ENCODE data around the gene LRRC3C. TPM values are rescaled to one million over a fixed set of nuclear protein-coding genes. Genes with fewer than 3 reads are reported as not detected.

The LRRC3C gene
- polyA plus RNA-seq, 1 donor from 2014 or later: not detected

- no peak overlapping the region for H3K4me2 ChIP-seq (ENCODE audit: low read length)
- TF ChIP-seq POLR2AphosphoS5 (IDR thresholded peaks at IDR 0.05): no peak
- no peak for TF ChIP-seq CTCF (IDR thresholded peaks at IDR 0.05; ENCODE audit: poor library complexity, severe bottlenecking)
- no peak for TF ChIP-seq EZH2 (IDR thresholded peaks at IDR 0.05; ENCODE audit: borderline replicate concordance, insufficient read depth, low read length, poor library complexity, severe bottlenecking)
- TF ChIP-seq REST (IDR thresholded peaks at IDR 0.05; ENCODE audit: borderline replicate concordance): no peak
- TF ChIP-seq RAD21 (conservative IDR thresholded peaks at IDR 0.05): no peak
- no peak for TF ChIP-seq MXI1 (conservative IDR thresholded peaks at IDR 0.05; ENCODE audit: poor library complexity, severe bottlenecking)
- TF ChIP-seq TAF1 (IDR thresholded peaks at IDR 0.05; ENCODE audit: low read depth): no peak
- TF ChIP-seq SMC3 (conservative IDR thresholded peaks at IDR 0.05; ENCODE audit: poor library complexity): no peak
- TF ChIP-seq EP300 (conservative IDR thresholded peaks at IDR 0.05; ENCODE audit: poor library complexity, severe bottlenecking): no peak
- no peaks in the 10 kb centered on the region for H3K9me2 ChIP-seq (ENCODE audit: insufficient read depth, low read length)
- H3K4me3 ChIP-seq (ENCODE audit: low read length): no peak overlapping the region
- H4K20me1 ChIP-seq (ENCODE audit: insufficient read depth): no peaks in the 10 kb centered on the region
- no peaks in the 10 kb centered on the region for H3K36me3 ChIP-seq (ENCODE audit: insufficient read depth, low read length)
- H2AFZ ChIP-seq (ENCODE audit: low read depth, low read length): no peak overlapping the region
- H3K9me3 ChIP-seq (ENCODE audit: low read length): no peaks in the 10 kb centered on the region
- H3K27me3 ChIP-seq (ENCODE audit: insufficient read depth, low read depth, low read length): no peaks in the 10 kb centered on the region
- H3K27ac ChIP-seq (ENCODE audit: low read length): no peak overlapping the region
- H3F3A ChIP-seq (ENCODE audit: insufficient read depth, low read length, poor library complexity, severe bottlenecking): no peaks in the 10 kb centered on the region
- no peak overlapping the region for H3K9ac ChIP-seq (ENCODE audit: low read length)
- no peaks in the 10 kb centered on the region for H3K79me2 ChIP-seq (replicated peaks; ENCODE audit: insufficient read depth, low read length)
Observed at GRCh38 chr17:39908789-39909352, 18.7 kb upstream of the LRRC3C start.

- H3K79me2 ChIP-seq (replicated peaks; ENCODE audit: insufficient read depth, low read length): no peaks in the 10 kb centered on the region
- no peaks in the 10 kb centered on the region for H3K9me3 ChIP-seq (ENCODE audit: low read length)
- no peaks in the 10 kb centered on the region for H3K9me2 ChIP-seq (ENCODE audit: insufficient read depth, low read length)
- no peaks in the 10 kb centered on the region for H3F3A ChIP-seq (ENCODE audit: insufficient read depth, low read length, poor library complexity, severe bottlenecking)
- H3K4me3 ChIP-seq (ENCODE audit: low read length): no peak overlapping the region
- H3K36me3 ChIP-seq (ENCODE audit: insufficient read depth, low read length): no peaks in the 10 kb centered on the region
- no peak overlapping the region for H2AFZ ChIP-seq (ENCODE audit: low read depth, low read length)
- TF ChIP-seq TAF1 (IDR thresholded peaks at IDR 0.05; ENCODE audit: low read depth): no peak
- no peak for TF ChIP-seq POLR2AphosphoS5 (IDR thresholded peaks at IDR 0.05)
- TF ChIP-seq MXI1 (conservative IDR thresholded peaks at IDR 0.05; ENCODE audit: poor library complexity, severe bottlenecking): no peak
- TF ChIP-seq RAD21 (conservative IDR thresholded peaks at IDR 0.05): no peak
- no peak for TF ChIP-seq CTCF (IDR thresholded peaks at IDR 0.05; ENCODE audit: poor library complexity, severe bottlenecking)
- TF ChIP-seq REST (IDR thresholded peaks at IDR 0.05; ENCODE audit: borderline replicate concordance): no peak
- no peak for TF ChIP-seq SMC3 (conservative IDR thresholded peaks at IDR 0.05; ENCODE audit: poor library complexity)
- TF ChIP-seq EP300 (conservative IDR thresholded peaks at IDR 0.05; ENCODE audit: poor library complexity, severe bottlenecking): no peak
- no peak for TF ChIP-seq EZH2 (IDR thresholded peaks at IDR 0.05; ENCODE audit: borderline replicate concordance, insufficient read depth, low read length, poor library complexity, severe bottlenecking)
- no peaks in the 10 kb centered on the region for H3K27me3 ChIP-seq (ENCODE audit: insufficient read depth, low read depth, low read length)
- no peak overlapping the region for H3K9ac ChIP-seq (ENCODE audit: low read length)
- H3K27ac ChIP-seq (ENCODE audit: low read length): no peak overlapping the region
- H4K20me1 ChIP-seq (ENCODE audit: insufficient read depth): no peaks in the 10 kb centered on the region
- no peak overlapping the region for H3K4me2 ChIP-seq (ENCODE audit: low read length)
Observed at GRCh38 chr17:39913989-39914388, 13.5 kb upstream of the LRRC3C start.

Data from neural cell (in vitro differentiated cells).